Measurements from ENCODE around the gene EMSY.

DNA sequence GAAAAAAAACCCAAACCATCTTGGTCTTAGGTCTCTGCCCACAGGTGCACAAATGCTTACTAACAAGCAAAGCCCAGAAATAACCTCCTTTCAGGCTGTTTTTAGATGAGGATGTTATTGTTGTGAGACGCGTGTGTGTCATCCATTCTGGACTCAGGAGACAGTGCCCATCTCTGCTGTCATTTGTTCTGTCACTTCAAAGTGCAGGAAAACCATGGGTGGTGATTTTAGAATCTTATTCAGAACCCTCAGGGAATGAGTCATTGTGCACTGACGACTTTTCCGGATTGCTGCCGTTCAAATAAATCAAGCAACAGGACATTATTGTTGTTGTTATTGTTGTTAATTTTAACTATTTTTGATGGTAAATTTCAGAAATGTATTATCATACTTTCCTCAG is 115.4 kb downstream of the EMSY start:
- TF ChIP-seq POLR2AphosphoS5 (IDR thresholded peaks at IDR 0.05; ENCODE audit: low read depth, low read length) (no peak), POLR2A (IDR thresholded peaks at IDR 0.05; ENCODE audit: low read depth, low read length) (no peak), TAF1 (IDR thresholded peaks at IDR 0.05; ENCODE audit: low read depth, low read length) (no peak)
